ENCODE measurements around the gene SLC39A12.

The SLC39A12 gene

DNA sequence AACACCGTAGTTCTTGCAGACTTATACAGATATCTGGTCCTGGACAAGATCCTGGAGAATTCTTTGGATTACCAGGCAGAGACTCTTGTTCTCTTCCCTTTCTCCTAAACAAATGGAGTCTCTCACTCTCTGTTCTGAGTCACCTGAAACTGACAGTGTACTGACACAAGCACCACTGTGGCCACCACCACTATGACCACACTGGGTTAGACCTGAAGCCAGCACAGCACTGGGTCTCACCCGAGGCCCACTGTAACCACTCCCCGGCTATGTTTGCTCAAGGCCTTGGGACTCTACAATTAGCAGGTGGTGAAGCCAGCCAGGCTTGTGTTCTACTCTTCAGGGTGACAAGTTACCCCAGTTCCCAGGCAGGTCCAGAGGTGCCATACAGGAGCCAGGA is 22.8 kb downstream of the SLC39A12 start:
- H3K27me3 ChIP-seq, result no peaks in the 10 kb centered on the region
- no peak overlapping the region for H3K4me3 ChIP-seq (ENCODE audit: low read depth, low read length)
- no peak for DNase-seq
- H3K4me1 ChIP-seq, result no peaks in the 10 kb centered on the region
- TF ChIP-seq, protein P1, sequence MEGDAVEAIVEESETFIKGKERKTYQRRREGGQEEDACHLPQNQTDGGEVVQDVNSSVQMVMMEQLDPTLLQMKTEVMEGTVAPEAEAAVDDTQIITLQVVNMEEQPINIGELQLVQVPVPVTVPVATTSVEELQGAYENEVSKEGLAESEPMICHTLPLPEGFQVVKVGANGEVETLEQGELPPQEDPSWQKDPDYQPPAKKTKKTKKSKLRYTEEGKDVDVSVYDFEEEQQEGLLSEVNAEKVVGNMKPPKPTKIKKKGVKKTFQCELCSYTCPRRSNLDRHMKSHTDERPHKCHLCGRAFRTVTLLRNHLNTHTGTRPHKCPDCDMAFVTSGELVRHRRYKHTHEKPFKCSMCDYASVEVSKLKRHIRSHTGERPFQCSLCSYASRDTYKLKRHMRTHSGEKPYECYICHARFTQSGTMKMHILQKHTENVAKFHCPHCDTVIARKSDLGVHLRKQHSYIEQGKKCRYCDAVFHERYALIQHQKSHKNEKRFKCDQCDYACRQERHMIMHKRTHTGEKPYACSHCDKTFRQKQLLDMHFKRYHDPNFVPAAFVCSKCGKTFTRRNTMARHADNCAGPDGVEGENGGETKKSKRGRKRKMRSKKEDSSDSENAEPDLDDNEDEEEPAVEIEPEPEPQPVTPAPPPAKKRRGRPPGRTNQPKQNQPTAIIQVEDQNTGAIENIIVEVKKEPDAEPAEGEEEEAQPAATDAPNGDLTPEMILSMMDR (IDR thresholded peaks at IDR 0.05; ENCODE audit: low read depth, low read length), result no peak
- H3K36me3 ChIP-seq, result no peaks in the 10 kb centered on the region
- H3K9me3 ChIP-seq, result no peaks in the 10 kb centered on the region

DNA sequence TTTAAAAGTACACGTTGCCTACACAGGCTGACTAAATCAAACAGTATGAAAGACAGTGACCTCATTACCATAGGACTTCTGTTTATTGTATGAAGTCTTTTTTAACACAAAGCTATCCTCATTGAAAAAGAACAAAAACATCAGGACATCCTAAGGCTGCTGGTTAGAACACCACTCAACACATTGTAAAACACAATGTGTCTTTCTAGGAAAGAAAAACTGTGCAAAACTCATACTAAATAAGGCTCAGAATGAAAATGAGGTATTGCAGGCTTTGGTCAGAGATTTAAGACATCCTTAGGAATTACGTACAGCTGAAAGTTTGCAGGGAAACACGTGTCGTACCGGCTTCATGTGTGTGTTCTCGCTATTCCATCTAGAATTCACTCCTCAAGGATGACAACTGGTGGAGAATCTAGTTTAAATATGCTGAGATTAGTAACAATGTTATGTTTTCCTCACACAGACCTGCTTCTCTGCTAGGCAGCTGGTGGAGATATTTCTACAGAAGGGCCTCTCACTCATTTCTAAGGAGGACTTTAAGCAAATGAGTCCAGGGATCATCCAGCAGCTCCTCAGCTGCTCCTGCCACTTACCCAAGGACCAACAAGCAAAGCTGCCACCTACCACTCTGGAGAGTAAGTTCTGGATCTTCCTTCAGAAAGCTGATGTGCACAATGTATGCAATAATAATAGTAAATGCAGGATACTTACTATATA is 29.3 kb downstream of the SLC39A12 start:
- no peaks in the 10 kb centered on the region for H3K9me3 ChIP-seq
- no peak for DNase-seq

DNA sequence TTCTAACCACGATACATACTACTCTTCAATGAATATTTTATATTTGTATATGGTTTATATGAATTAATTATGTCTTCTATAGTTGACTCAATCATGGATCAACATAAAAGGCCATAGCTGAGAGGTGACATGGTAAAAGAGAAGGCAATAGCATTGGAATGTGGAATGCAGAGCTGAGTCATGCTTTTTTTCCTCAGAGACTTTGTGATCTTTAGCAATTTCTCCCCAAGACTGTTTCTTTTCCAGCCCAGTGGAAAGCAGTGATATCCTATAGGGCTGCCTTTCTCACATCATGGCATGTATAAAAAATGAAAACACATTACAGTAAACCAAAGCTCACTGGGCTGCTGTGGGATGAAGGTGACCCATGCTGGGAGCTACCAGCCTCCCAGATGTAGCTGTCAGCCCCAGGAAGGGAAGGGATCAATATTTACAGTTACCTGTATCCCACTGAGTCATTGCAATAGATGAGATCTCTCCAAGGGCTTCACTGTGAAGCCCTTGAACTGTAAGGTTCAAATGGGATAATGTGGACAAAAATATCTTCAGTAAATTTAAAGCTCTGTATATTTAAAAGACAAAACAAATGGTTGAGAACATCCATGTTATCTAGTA is 30.2 kb downstream of the SLC39A12 start:
- H3K27me3 ChIP-seq, result peaks cover 4% of the 10 kb centered on the region

More for the DNA sequence above, 29.3 kb downstream of the SLC39A12 start:
- H3K4me3 ChIP-seq (ENCODE audit: low read depth, low read length), result no peak overlapping the region
- no peaks in the 10 kb centered on the region for H3K36me3 ChIP-seq
- no peaks in the 10 kb centered on the region for H3K4me1 ChIP-seq
- TF ChIP-seq, protein P1 (IDR thresholded peaks at IDR 0.05; ENCODE audit: low read depth, low read length), result no peak
- peaks cover 2% of the 10 kb centered on the region for H3K27me3 ChIP-seq

DNA sequence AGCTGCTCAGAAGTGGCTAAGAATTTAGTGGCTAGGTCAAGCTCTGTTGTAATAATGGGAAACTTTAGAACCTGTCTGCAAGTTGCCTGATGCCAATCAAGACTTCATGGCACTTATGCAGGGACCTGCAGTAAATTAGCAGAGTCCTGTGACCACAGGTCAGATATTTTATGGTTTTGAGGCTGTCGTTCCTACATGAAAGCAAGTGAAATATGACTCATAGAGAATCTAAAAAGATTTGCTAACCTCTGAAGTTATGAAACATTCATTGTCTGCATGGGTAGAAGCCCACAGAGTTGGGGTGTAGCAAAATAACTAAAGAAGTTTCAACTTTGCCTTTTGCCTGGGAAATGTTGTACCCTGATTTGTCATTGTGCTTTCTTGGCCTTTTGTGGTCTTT is 32.3 kb downstream of the SLC39A12 start:
- H3K9me3 ChIP-seq, result no peaks in the 10 kb centered on the region
- no peaks in the 10 kb centered on the region for H3K4me1 ChIP-seq
- no peaks in the 10 kb centered on the region for H3K36me3 ChIP-seq
- H3K27me3 ChIP-seq, result peaks cover 4% of the 10 kb centered on the region
- H3K4me3 ChIP-seq (ENCODE audit: low read depth, low read length), result no peak overlapping the region
- DNase-seq, result no peak
- TF ChIP-seq, protein P1 (IDR thresholded peaks at IDR 0.05; ENCODE audit: low read depth, low read length), result no peak

More for the DNA sequence above, 30.2 kb downstream of the SLC39A12 start:
- no peak overlapping the region for H3K4me3 ChIP-seq (ENCODE audit: low read depth, low read length)
- H3K36me3 ChIP-seq, result no peaks in the 10 kb centered on the region
- DNase-seq, result no peak
- no peaks in the 10 kb centered on the region for H3K9me3 ChIP-seq
- TF ChIP-seq, protein P1 (IDR thresholded peaks at IDR 0.05; ENCODE audit: low read depth, low read length), result no peak
- H3K4me1 ChIP-seq, result no peaks in the 10 kb centered on the region

DNA sequence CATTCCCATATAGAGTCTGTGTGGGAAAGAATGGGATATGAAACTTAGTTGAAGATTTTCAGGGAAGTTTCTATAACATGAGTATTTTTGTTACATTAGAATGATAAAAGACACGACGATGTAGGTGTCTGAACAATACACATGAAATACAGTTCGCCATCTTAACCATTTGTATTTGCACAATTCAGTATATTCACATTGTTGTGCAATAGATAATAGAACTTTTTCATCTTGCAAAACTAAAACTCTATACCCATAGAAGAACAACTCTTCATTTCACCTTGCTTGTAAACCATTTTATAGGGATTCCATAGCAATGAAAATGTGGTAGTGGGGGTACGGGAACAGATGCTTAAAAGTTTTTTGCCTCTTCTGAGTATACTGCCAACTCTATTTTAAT is 32.8 kb downstream of the SLC39A12 start:
- TF ChIP-seq, protein P1 (IDR thresholded peaks at IDR 0.05; ENCODE audit: low read depth, low read length), result no peak
- Histone ChIP-seq H3K4me3 (ENCODE audit: low read depth, low read length) (no peak overlapping the region), H3K36me3 (no peaks in the 10 kb centered on the region), H3K9me3 (no peaks in the 10 kb centered on the region), H3K27me3 (peaks cover 4% of the 10 kb centered on the region), H3K4me1 (no peaks in the 10 kb centered on the region)
- DNase-seq, result no peak

Measured in BE2C (cell line).